K562 (cell line): ENCODE data around the gene MED20. TPM values are rescaled to one million over a fixed set of nuclear protein-coding genes. Genes with fewer than 3 reads are reported as not detected.

Source experiments
- C11orf30 ChIP-seq: fragments of 450-650 bp; IDR thresholded peaks from 2 replicates; pipeline ENCODE4 v1.6.1; 2016; ENCODE audit warnings: low read depth, mild to moderate bottlenecking
- CBX2 ChIP-seq: fragments of 200-600 bp; sonication (generic); IDR thresholded peaks from one replicate; pipeline ENCODE4 v1.6.1; 2012; ENCODE audit warnings: mild to moderate bottlenecking, low read length, inconsistent platforms; ENCODE audit not compliant: insufficient read depth, poor library complexity, severe bottlenecking
- CHD4 ChIP-seq: fragments of 200-600 bp; sonication (generic); IDR thresholded peaks from 3 replicates; pipeline ENCODE4 v1.6.1; 2012; ENCODE audit warnings: low read depth, mild to moderate bottlenecking, mixed read lengths, low read length, inconsistent platforms; ENCODE audit not compliant: insufficient read depth, insufficient replicate concordance, poor library complexity, severe bottlenecking
- ERF ChIP-seq: fragments of 450-650 bp; formaldehyde crosslinking; IDR thresholded peaks from 2 replicates; pipeline ENCODE4 v1.4.0; 2020; ENCODE audit warnings: mild to moderate bottlenecking, mixed read lengths
- HNRNPH1 ChIP-seq: fragments of 200-400 bp; formaldehyde crosslinking; optimal IDR thresholded peaks from 2 replicates; pipeline ENCODE3; 2017; ENCODE audit warnings: low read depth, mild to moderate bottlenecking, low read length, moderate library complexity
- HOXB6 ChIP-seq: fragments of 250-450 bp; sonication (Bioruptor Pico); IDR thresholded peaks from 2 replicates; pipeline ENCODE4 v1.5.1; 2022; ENCODE audit warnings: mild to moderate bottlenecking, borderline replicate concordance
- NONO ChIP-seq, 2 experiments: fragments of 200-400 bp in 1 of 2; fragments of 450-650 bp in 1 of 2; formaldehyde crosslinking in 1 of 2; IDR thresholded peaks; 2 replicates each; pipeline ENCODE4 v1.6.1; 2017; ENCODE audit warnings: low read depth in 2 of 2, mild to moderate bottlenecking in 2 of 2, moderate library complexity in 2 of 2, low read length in 1 of 2
- NR4A1 ChIP-seq, 2 experiments: fragments of 250-450 bp in 1 of 2; fragments of 450-650 bp in 1 of 2; sonication (Bioruptor Pico) in 1 of 2; IDR thresholded peaks; 2 replicates each; pipeline versions ENCODE4 v1.4.0 to v1.6.1; 2016 to 2020; ENCODE audit warnings: mild to moderate bottlenecking in 2 of 2, missing compliant biosample characterization in 1 of 2, missing genetic modification characterization in 1 of 2, moderate library complexity in 1 of 2
- RBM17 ChIP-seq: fragments of 200-400 bp; formaldehyde crosslinking; IDR thresholded peaks from 2 replicates; pipeline ENCODE4 v1.6.1; 2017; ENCODE audit warnings: low read depth, mild to moderate bottlenecking, low read length, borderline replicate concordance
- ZFPM2 ChIP-seq: fragments of 250-450 bp; sonication (Bioruptor Pico); IDR thresholded peaks from 2 replicates; pipeline ENCODE4 v1.5.1; 2022; ENCODE audit warnings: mild to moderate bottlenecking
- ZNF140 ChIP-seq: fragments of 250-450 bp; sonication (Bioruptor Pico); IDR thresholded peaks from 2 replicates; pipeline ENCODE4 v1.8.0; 2021; ENCODE audit warnings: moderate library complexity, mild to moderate bottlenecking, inconsistent platforms
- ZNF224 ChIP-seq: sonication (generic); formaldehyde crosslinking; IDR thresholded peaks from 2 replicates; pipeline ENCODE4 v1.8.0; 2022; ENCODE audit warnings: mild to moderate bottlenecking, missing genetic modification reagents
- polyA plus RNA-seq, 8 experiments: library from polyadenylated mRNA; depleted of rRNA in 4 of 8; stranded (reverse) in 5 of 8; unstranded in 3 of 8; fragments of >200 nt; fragmentation: Nextera tagmentation in 2 of 8; fragmentation: Illumina TruSeq in 1 of 8; extraction: Ambion mirVana in 2 of 8; extraction: Trizol in 1 of 8; gene quantifications; 2 replicates each; pipeline versions ENCODE4 v1.2.1 to v1.2.3, GENCODE V29; 2011 to 2014; ENCODE audit warnings: inconsistent platforms in 1 of 8, missing spikeins in 1 of 8
- total RNA-seq, 7 experiments: library from RNA; depleted of rRNA in 6 of 7; stranded (reverse); fragments of >200 nt in 6 of 7; fragmentation: Illumina TruSeq in 2 of 7; extraction: Trizol in 2 of 7; gene quantifications; 2 replicates each; pipeline versions ENCODE4 v1.2.1 to v1.2.3, GENCODE V29; 2011 to 2021; ENCODE audit warnings: low replicate concordance in 1 of 7
- TF ChIP-seq, protein P1 (sequence below): IDR thresholded peaks from 2 replicates; pipeline ENCODE4 v1.6.1; 2011; ENCODE audit not compliant: insufficient read length; ENCODE audit errors: extremely low read depth
- TF ChIP-seq, protein P2 (sequence below): fragments of 450-650 bp; formaldehyde crosslinking; conservative IDR thresholded peaks from 2 replicates; pipeline ENCODE4 v1.4.0; 2022; ENCODE audit warnings: mild to moderate bottlenecking, missing genetic modification characterization
- TF ChIP-seq, protein P3 (sequence below): IDR thresholded peaks from 2 replicates; pipeline ENCODE4 v1.6.1; 2012; ENCODE audit warnings: low read depth, low read length, improper control_type of control experiment, borderline replicate concordance
- TF ChIP-seq, protein P4 (sequence below): fragments of 150-350 bp; conservative IDR thresholded peaks from 2 replicates; pipeline ENCODE4 v1.6.1; 2014; ENCODE audit warnings: low read length
- TF ChIP-seq, protein P5 (sequence below): sonication (generic); formaldehyde crosslinking; IDR thresholded peaks from 2 replicates; pipeline ENCODE4 v1.8.0; 2022; ENCODE audit warnings: mild to moderate bottlenecking, missing genetic modification reagents

MED20 gene
- total and polyA plus RNA-seq, 9 of the 15 experiments (the other 6 are each of a cell fraction or from before 2014, with no cell fraction given) = 27.3 to 80.9 (median 46.0) TPM

DNA sequence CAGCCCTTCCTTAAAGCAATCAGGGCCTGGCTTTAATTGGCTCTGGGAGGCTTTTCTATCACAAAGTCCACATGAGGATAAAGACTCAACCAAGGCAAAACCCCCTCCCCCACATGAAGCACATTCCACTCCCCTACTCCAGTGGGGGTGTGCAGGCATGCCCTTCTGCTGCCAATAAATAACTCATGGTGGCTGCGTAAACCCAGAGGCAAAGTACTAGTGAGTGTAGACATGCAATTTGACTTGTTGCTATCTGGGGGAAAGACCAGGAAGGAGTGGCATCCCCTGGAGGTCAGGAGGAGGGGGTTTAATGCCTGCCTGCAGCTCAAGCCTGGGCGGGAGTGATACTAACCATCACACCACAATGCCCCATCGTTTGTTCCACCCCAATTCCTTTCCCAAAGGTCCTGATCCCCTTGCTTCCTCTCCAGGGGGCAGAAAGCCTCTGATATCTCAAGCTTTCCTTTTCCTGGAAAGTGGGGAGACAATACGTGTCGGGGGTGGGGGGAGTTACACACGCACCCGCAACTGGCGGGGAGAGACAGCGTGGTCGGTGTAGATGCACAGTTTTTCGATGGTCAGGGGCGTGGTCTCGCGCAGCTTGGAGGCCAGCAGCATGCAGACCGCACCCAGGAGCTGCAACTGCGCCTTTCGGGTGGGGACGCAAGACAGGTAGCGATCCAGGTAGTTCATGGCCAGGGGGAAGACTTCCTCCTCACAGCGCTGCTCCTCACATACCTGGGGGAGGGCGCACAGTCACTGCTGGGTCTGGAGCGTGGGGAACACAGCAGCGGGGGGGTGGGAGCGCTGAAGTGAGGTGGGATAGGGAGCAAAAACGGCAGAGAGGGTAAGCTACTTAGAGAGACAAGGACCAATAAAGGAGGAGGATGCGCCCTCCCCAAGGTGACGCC, 19.2 kb upstream of the MED20 start (continued):
- TF ChIP-seq NR4A1 (CRISPR knock-in tag; IDR thresholded peaks at IDR 0.05) = no peak
- TF ChIP-seq NR4A1 (tag; IDR thresholded peaks at IDR 0.05) = no peak
- TF ChIP-seq HOXB6 (CRISPR knock-in tag) = no peak
- no peak for TF ChIP-seq ZNF224 (CRISPR knock-in tag)
- TF ChIP-seq C11orf30 = no peak
- no peak for TF ChIP-seq ERF
- no peak for TF ChIP-seq CBX2
- TF ChIP-seq, protein P1, sequence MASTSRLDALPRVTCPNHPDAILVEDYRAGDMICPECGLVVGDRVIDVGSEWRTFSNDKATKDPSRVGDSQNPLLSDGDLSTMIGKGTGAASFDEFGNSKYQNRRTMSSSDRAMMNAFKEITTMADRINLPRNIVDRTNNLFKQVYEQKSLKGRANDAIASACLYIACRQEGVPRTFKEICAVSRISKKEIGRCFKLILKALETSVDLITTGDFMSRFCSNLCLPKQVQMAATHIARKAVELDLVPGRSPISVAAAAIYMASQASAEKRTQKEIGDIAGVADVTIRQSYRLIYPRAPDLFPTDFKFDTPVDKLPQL = no peak
- TF ChIP-seq, protein P2, sequence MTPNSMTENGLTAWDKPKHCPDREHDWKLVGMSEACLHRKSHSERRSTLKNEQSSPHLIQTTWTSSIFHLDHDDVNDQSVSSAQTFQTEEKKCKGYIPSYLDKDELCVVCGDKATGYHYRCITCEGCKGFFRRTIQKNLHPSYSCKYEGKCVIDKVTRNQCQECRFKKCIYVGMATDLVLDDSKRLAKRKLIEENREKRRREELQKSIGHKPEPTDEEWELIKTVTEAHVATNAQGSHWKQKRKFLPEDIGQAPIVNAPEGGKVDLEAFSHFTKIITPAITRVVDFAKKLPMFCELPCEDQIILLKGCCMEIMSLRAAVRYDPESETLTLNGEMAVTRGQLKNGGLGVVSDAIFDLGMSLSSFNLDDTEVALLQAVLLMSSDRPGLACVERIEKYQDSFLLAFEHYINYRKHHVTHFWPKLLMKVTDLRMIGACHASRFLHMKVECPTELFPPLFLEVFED = no peak
- TF ChIP-seq, protein P3, sequence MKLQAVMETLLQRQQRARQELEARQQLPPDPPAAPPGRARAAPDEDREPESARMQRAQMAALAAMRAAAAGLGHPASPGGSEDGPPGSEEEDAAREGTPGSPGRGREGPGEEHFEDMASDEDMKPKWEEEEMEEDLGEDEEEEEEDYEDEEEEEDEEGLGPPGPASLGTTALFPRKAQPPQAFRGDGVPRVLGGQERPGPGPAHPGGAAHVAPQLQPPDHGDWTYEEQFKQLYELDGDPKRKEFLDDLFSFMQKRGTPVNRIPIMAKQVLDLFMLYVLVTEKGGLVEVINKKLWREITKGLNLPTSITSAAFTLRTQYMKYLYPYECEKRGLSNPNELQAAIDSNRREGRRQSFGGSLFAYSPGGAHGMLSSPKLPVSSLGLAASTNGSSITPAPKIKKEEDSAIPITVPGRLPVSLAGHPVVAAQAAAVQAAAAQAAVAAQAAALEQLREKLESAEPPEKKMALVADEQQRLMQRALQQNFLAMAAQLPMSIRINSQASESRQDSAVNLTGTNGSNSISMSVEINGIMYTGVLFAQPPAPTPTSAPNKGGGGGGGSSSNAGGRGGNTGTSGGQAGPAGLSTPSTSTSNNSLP = no peak
- TF ChIP-seq, protein P4, sequence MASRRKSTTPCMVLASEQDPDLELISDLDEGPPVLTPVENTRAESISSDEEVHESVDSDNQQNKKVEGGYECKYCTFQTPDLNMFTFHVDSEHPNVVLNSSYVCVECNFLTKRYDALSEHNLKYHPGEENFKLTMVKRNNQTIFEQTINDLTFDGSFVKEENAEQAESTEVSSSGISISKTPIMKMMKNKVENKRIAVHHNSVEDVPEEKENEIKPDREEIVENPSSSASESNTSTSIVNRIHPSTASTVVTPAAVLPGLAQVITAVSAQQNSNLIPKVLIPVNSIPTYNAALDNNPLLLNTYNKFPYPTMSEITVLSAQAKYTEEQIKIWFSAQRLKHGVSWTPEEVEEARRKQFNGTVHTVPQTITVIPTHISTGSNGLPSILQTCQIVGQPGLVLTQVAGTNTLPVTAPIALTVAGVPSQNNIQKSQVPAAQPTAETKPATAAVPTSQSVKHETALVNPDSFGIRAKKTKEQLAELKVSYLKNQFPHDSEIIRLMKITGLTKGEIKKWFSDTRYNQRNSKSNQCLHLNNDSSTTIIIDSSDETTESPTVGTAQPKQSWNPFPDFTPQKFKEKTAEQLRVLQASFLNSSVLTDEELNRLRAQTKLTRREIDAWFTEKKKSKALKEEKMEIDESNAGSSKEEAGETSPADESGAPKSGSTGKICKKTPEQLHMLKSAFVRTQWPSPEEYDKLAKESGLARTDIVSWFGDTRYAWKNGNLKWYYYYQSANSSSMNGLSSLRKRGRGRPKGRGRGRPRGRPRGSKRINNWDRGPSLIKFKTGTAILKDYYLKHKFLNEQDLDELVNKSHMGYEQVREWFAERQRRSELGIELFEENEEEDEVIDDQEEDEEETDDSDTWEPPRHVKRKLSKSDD = no peak
- TF ChIP-seq, protein P5, sequence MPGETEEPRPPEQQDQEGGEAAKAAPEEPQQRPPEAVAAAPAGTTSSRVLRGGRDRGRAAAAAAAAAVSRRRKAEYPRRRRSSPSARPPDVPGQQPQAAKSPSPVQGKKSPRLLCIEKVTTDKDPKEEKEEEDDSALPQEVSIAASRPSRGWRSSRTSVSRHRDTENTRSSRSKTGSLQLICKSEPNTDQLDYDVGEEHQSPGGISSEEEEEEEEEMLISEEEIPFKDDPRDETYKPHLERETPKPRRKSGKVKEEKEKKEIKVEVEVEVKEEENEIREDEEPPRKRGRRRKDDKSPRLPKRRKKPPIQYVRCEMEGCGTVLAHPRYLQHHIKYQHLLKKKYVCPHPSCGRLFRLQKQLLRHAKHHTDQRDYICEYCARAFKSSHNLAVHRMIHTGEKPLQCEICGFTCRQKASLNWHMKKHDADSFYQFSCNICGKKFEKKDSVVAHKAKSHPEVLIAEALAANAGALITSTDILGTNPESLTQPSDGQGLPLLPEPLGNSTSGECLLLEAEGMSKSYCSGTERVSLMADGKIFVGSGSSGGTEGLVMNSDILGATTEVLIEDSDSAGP (CRISPR knock-in tag) = no peak
- TF ChIP-seq ZNF140 = no peak
- TF ChIP-seq RBM17 = no peak
- no peak for TF ChIP-seq CHD4
- no peak for TF ChIP-seq NONO (IDR thresholded peaks at IDR 0.05; ENCODE audit: low read depth in 2 of 2, low read length in 1 of 2)
- no peak for TF ChIP-seq HNRNPH1
- TF ChIP-seq ZFPM2 = no peak
